ENCODE results near the gene CFD.
"Not testable (repeated sequence)": the region's sequence is repeated elsewhere in the genome, so short reads cannot be mapped to it uniquely, and the experiment has no call there.

CFD gene

DNA sequence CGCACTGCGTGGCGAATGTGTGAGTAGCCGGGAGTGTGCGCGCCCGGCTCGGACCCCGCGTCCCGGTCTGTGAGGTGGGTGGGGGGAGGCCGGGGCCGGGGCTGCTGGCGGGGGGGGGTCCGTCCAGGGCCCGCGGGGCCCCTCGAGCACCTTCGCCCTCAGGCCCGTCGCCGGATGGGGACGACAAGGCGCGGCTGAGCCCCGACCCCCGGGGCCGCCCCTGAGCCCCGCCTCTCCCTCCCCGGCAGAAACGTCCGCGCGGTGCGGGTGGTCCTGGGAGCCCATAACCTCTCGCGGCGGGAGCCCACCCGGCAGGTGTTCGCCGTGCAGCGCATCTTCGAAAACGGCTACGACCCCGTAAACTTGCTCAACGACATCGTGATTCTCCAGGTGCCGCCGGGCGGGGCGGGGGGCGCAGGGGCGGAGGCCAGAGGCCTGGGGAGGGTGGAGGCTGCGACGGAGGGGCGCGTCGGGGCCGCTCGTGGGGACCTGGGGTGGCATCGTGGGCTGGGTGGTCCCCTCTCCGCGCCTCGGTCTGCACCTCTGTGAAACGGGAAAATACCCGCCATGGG lies 6.4 kb upstream of the CFD start:
- DNase-seq, result no peak

GRCh38 chr19:853614-854220 lies 5.7 kb upstream of the CFD start:
- not testable (repeated sequence) for DNase-seq

DNA sequence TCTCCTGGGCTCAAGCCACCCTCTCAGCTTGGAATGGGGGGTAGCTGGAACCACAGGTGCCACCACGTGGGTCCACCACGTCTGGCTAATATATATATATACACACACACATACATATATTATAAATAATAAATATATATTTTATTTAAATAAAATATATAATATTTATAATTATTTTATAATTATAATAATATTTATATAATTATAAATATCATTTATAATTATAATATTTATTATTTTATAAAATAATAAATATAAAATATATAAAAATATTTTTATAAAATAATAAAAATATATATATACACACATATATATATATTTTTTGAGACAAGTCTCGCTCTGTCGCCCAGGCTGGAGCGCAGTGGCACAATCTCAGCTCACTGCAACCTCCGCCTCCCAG lies 4.9 kb upstream of the CFD start:
- no peak for DNase-seq

- no peak for DNase-seq
Observed at GRCh38 chr19:855142-855541, 4.3 kb upstream of the CFD start.

- DNase-seq, result no peak
Observed at GRCh38 chr19:855566-856120, 3.8 kb upstream of the CFD start.

GRCh38 chr19:858284-858683 lies 1.2 kb upstream of the CFD start:
- no peak for DNase-seq

DNA sequence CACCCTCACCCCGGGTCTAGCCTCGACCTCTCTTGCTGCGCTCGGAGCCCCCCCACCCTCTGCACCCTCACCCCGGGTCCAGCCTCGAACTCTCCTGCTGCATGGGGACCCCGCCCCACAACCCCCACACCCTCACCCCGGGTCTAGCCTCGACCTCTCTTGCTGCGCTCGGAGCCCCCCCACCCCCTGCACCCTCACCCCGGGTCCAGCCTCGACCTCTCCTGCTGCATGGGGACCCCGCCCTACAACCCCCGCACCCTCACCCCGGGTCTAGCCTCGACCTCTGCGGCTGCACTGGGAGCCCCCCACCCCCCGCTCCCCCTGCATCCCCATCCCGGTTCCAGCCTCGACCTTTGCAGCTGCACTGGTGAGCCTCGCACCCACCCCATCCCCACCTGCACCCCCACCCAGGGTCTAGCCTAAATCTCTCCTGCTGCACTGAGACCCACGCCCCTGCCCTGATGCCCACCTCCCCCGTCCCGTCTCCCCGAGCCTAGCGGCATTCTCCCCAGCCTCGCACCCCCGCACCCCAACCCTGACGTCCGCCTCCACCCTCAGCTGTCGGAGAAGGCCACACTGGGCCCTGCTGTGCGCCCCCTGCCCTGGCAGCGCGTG lies 1.8 kb downstream of the CFD start:
- DNase-seq, result no peak

GRCh38 chr19:861756-862580 lies 2.5 kb downstream of the CFD start:
- no peak for DNase-seq

GRCh38 chr19:862581-863314 lies 3.3 kb downstream of the CFD start:
- no peak for DNase-seq

- no peak for DNase-seq
Observed at GRCh38 chr19:863315-863620, 3.8 kb downstream of the CFD start.

GRCh38 chr19:866769-867300 lies 7.4 kb downstream of the CFD start:
- DNase-seq, result no peak

DNA sequence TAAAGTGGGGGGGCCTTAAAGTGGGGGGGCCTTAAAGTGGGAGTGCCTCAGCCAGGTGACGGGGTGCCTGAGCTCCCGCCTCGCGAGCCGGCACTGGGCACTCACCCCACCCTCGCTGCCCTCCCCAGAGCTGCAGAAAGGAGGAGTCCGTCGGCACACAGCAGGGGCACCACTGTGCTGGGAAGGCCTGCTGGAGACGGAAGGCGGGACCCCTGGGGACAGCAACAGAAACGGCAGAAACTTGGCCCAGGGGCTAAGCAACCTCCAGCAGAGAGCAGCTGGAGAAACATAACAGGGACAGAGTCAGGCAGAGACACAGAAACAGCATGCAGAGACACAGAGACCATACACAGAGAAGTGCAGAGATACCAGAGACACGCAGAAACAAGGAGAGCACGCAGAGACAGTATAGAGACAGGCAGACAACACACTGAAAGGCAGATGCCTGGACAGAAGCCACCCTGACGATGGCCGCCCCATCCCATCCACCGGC lies 7.9 kb downstream of the CFD start:
- DNase-seq, result no peak

GRCh38 chr19:867855-868457 lies 8.5 kb downstream of the CFD start:
- no peak for DNase-seq

DNA sequence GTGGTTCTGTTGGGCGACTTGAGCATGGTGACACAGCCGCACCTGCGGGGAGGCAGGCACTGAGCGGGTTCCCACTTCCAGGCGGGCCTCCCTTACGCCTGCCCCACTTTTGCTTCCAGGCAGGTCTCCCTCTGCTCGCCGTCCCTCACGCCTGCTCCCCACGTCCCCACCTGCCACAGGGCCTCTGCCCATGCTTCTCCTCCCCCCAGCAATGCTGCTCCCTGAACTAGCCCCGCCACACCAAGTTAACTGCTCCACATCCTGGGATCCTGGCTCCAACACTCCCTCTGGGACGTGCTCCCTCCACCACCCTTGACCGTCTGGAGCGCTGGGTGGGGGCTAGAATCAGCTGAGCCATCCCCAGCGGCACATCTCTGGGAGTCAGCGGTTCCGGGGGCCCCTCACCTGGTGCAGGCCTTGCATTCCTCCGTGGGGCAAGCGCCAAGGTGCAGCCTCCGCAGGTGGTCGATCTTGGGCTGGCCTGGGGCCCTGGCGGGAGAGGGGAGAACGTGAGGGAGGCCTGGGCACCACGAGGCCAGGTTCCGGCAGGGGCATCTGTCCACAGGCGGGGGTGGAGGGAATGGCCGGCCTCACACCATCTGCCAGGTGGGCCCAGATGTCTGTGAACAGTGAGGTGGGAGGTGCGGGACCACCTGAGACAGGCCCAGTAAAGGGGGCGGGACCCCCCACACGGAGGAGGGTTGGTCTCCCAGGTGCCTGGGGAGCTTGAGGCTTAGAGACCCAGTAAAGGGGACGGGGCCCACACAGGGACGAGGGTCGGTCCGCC lies 9.2 kb downstream of the CFD start:
- no peak for DNase-seq

GRCh38 chr19:869245-870177 lies 10.0 kb downstream of the CFD start:
- no peak for DNase-seq

GRCh38 chr19:870314-870713 lies 10.8 kb downstream of the CFD start:
- no peak for DNase-seq

DNA sequence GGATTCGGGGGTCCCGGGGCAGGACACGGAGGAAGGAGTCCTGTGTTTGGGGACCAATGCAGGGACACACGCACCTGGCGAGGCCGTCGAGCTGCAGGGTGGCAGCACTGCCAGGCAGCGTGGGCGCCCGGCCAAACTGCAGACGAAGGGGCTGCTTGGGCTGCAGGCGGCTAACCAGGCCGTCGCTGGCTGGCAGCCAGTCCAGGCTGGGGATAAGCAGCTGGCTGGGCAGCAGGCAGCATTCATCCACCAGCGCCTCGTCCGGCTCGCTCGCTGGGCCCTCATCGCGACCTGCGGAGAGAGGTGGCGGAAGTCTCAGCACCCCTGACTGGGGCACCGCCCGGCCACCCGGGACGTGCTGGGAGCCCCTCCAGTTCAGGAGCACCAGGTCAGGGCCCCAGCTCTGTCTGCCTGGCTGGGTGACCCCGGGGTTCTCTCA lies 11.5 kb downstream of the CFD start:
- peak; percentile 54 for DNase-seq

DNA sequence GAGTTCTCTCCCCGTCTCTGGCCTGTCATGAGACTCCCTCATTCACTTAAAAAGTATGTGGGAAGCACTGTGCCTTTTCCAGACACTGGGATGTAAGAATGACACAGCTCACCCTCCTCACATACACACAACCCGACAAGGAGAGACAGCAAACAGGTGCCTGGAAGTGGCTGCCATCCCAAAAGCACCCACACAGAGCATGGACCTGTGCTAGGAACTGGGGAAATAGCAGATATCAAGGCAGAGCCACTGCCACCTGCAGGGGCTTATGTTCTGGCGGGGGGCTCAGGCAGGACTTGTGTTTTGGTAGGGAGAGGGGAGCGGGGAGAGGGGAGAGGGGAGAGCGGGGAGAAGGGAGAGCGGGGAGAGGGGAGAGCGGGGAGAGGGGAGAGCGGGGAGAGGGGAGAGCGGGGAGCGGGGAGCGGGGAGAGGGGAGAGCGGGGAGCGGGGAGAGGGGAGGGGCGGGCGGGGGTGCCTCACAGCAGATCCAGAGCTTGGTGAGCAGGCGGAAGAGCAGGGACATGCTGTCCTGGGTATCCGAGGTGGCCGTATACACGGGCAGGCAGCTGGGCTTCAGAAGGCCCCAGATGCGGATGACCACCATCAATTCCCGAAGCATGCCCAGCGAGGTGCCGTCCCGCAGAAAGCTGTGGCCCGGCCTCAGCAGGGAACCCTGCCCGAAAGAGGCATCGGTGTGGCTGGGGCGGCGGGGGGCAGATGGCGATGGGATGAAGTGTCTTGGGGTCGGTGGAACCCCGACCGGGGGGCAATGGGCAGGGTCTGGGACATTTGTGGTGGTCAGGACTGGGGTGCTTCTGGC lies 12.2 kb downstream of the CFD start:
- DNase-seq, result no peak

Data from NCI-H1694 (cell line).